ENCODE results near the gene UBE3B. TPM values are rescaled to one million over a fixed set of nuclear protein-coding genes. Genes with fewer than 3 reads are reported as not detected.
A peak's percentile ranks its signal among the peaks of the same experiment; 100 is the strongest.

Gene UBE3B
- polyA plus RNA-seq, 6 donors from 2014 or later: 19.8 to 30.1 (median 24.4) TPM

DNA sequence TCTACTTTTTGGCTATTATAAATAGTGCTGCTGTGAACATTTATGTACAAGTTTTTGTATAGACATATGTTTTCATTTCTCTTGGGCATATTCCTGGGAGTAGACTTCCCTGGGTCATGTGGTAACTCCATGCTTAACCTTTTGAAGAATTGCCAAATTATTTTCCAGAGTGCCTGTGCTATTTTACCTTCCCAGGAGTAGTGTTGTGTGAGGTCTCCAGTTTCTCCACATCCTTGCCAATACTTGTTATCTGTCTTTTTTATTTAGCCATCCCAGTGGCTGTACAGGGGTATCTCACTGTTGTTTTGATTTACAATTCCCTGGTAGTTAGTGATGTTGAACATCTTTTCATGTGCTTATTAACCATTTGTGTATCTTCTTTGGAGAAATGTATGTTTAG lies 18.9 kb downstream of the UBE3B start:
- Mint-ChIP-seq H3K4me3 (no peak overlapping the region), H3K4me1 (peaks cover 0 to 6% (median 0%) of the 10 kb centered on the region in 3 donors), H3K9me3 (peaks cover 0 to 4% (median 2%) of the 10 kb centered on the region in 7 donors), H3K36me3 (peaks cover 49 to 53% of the 10 kb centered on the region in 2 donors), H3K27ac (peak overlapping the region in 1 of 6 donors; percentile 45), H3K27me3 (no peaks in the 10 kb centered on the region)
- DNase-seq (no peak), ATAC-seq (ENCODE audit: low read depth in 2 of 2) (no peak)

DNA sequence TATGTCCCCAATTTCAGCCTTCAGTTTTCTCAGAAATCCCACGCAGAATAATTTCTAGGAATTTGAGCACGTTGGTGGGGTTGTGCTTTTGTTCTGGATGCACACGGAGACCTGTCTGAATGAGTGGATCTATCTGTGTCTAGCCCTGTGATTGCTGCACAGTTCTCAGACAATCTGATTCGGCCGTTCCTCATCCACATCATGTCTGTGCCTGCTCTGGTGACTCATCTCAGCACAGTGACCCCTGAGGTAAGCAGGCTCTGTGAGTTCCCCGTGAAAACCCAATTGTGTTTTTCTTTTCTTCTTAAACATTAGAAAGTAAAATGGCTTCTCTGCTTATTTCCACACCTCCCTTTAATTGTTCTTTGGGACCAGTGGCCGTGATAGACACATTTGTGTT lies 20.2 kb downstream of the UBE3B start:
- peak overlapping the region in 1 of 6 donors; percentile 14 for H3K27ac Mint-ChIP-seq
- H3K4me3 Mint-ChIP-seq: no peak overlapping the region
- H3K4me1 Mint-ChIP-seq: peaks cover 0 to 8% (median 0%) of the 10 kb centered on the region in 3 donors
- peaks cover 0 to 4% (median 2%) of the 10 kb centered on the region in 7 donors for H3K9me3 Mint-ChIP-seq
- ATAC-seq (ENCODE audit: low read depth in 2 of 2) (no peak), DNase-seq (no peak)
- H3K27me3 Mint-ChIP-seq: no peaks in the 10 kb centered on the region
- H3K36me3 Mint-ChIP-seq: peaks cover 46 to 52% of the 10 kb centered on the region in 2 donors

DNA sequence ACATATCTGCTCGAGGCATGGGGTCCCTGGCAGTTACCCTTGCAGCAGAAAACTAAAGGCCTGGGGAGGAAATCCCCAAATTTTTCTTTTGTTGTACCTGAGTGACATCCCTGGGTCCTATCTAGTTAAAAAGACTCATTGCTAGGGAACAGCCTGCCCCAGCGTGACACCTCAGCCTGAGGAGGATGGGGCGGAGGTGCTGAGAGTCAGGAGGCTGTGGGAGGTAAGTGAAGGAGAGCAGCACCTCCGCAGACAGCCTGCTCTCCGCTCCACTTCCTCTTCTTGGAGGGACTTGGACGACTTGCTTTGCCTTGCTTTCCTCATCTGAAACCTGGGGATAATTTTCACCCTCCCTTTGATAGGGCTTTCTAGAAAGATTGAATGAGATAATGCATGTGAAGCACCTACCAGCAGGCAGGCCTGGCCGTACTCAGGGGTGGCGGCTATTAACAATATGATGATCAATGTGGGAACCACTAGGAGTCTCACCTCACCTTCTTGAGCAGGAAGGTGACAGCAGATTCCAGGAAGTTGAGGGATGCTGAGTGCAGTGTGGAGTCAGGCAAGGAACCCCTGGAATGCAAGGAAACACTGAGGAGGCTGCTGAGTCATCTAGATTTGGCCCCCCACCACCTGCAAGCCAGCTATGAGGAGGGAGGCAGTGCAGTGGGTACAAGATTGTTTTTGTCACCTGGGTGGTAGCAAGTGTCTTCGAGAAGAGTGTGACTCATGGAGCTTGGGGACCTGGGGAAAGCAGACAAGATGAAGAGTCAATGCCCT lies 23.2 kb downstream of the UBE3B start:
- DNase-seq (no peak), ATAC-seq (ENCODE audit: low read depth in 2 of 2) (no peak)
- H3K27me3 Mint-ChIP-seq: no peaks in the 10 kb centered on the region
- H3K36me3 Mint-ChIP-seq: peaks cover 46 to 48% of the 10 kb centered on the region in 2 donors
- H3K4me3 Mint-ChIP-seq: no peak overlapping the region
- peaks cover 0 to 8% (median 0%) of the 10 kb centered on the region in 3 donors for H3K4me1 Mint-ChIP-seq
- peaks cover 0 to 4% (median 0%) of the 10 kb centered on the region in 7 donors for H3K9me3 Mint-ChIP-seq
- H3K27ac Mint-ChIP-seq: peak overlapping the region in 1 of 6 donors; percentile 32

DNA sequence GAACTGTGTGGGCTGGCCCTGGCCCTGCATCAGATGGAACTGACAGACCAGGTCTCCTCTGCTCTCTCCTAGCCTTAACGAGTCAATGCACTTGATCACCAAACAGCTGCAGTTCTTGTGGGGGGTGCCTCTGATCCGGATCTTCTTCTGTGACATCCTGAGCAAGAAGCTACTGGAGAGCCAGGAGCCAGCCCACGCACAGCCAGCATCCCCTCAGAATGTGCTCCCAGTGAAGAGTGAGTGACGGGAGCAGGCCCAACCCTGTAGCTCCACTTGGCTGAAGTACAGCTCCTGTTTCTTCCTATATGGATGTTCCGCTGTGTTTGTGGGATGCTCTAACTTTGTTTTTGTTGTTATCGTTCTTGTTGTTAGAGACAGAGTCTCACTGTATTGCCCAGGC lies 23.9 kb downstream of the UBE3B start:
- peak overlapping the region in 1 of 6 donors; percentile 32 for H3K27ac Mint-ChIP-seq
- no peak overlapping the region for H3K4me3 Mint-ChIP-seq
- no peaks in the 10 kb centered on the region for H3K27me3 Mint-ChIP-seq
- peaks cover 40 to 42% of the 10 kb centered on the region in 2 donors for H3K36me3 Mint-ChIP-seq
- H3K4me1 Mint-ChIP-seq: peaks cover 0 to 8% (median 0%) of the 10 kb centered on the region in 3 donors
- H3K9me3 Mint-ChIP-seq: no peaks in the 10 kb centered on the region
- ATAC-seq (ENCODE audit: low read depth in 2 of 2): no peak
- no peak for DNase-seq

DNA sequence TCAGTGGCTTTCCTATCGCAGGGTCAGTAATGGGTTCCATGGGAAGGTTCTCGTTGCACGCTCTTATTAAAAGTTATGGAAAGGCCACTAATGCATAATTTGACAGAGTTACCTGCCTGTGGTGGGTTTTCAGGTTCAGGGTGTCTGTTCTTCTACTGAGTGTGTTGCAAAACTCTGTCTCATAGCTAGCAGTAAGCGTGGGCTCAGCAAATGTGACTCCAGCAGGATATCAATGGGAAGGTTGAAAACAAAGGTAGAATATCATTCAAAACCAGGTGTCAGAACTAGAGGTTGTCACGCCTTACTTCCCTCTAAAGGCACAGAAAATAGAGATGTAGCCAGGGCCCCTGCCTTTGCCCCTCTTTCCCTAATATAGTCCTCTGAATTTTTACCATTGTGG lies 24.9 kb downstream of the UBE3B start:
- Mint-ChIP-seq H3K27me3 (no peaks in the 10 kb centered on the region), H3K27ac (peak overlapping the region in 1 of 6 donors; percentile 63), H3K36me3 (peaks cover 34 to 37% of the 10 kb centered on the region in 2 donors), H3K4me3 (no peak overlapping the region), H3K4me1 (peaks cover 0 to 8% (median 0%) of the 10 kb centered on the region in 3 donors), H3K9me3 (no peaks in the 10 kb centered on the region)
- ATAC-seq (ENCODE audit: low read depth in 2 of 2): no peak
- DNase-seq: no peak

DNA sequence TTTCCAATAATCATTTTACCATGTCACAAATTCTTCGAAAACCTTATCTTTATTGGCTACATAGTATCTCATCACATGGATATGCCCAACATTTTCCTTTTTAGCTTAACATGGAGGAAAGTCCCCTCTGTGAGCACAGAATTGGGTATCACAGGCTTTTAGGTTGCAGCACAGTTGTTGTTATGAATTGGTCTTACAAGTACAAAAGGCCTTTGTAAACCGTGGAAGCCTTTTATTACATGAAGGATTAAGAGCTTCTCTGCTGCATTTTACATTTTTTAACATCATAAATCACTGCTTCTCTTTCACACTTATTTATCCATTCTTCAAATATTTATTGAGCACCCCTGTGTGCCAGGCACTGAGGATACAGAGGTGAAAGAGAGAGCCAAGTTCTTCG lies 26.2 kb downstream of the UBE3B start:
- ATAC-seq (ENCODE audit: low read depth in 2 of 2) (no peak), DNase-seq (no peak)
- H3K27me3 Mint-ChIP-seq: no peaks in the 10 kb centered on the region
- no peak overlapping the region for H3K4me3 Mint-ChIP-seq
- peaks cover 0 to 8% (median 0%) of the 10 kb centered on the region in 3 donors for H3K4me1 Mint-ChIP-seq
- H3K9me3 Mint-ChIP-seq: no peaks in the 10 kb centered on the region
- H3K36me3 Mint-ChIP-seq: peaks cover 23 to 43% of the 10 kb centered on the region in 2 donors
- H3K27ac Mint-ChIP-seq: peak overlapping the region in 2 of 6 donors; percentile 22 to 52

DNA sequence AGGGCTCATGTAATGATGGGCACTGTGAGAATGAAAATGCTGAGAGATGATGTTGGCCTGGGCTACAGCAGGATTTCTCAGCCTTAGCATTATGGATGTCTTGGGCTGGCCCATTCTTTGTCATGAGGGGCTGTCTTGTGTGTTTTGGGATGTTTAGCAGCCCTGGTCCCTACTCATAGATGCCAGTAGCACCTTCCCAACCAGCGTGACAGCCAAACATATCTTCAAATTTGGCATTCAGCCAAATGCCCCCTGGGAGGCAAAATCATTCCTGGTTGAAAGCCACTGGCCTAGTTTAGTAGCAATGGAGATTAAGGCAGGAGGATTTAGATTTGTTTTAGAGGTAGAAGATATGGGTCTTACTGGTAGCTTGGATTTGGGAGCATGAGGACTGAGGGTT lies 26.6 kb downstream of the UBE3B start:
- H3K27ac Mint-ChIP-seq: peak overlapping the region in 1 of 6 donors; percentile 52
- peaks cover 23 to 45% of the 10 kb centered on the region in 2 donors for H3K36me3 Mint-ChIP-seq
- H3K9me3 Mint-ChIP-seq: no peaks in the 10 kb centered on the region
- DNase-seq (no peak), ATAC-seq (ENCODE audit: low read depth in 2 of 2) (no peak)
- H3K4me1 Mint-ChIP-seq: peaks cover 0 to 8% (median 0%) of the 10 kb centered on the region in 3 donors
- no peaks in the 10 kb centered on the region for H3K27me3 Mint-ChIP-seq
- no peak overlapping the region for H3K4me3 Mint-ChIP-seq

DNA sequence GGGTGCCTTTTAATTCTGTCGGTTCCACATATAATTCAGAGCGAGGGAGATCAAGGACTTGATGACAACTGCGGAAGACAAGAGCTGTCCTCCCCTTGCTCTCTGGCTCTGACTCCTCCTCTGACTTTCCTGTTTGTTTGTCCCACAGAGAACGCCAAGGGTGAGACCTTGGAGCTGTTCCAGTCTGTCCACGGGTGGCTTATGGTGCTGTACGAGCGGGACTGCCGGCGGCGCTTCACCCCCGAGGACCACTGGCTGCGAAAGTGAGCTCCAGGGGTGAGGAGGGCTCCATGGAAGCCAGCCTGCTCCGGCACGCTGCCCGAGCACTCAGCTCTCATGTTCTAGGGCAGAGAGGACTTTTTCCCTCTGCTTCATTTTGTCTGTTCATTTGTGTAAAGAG lies 32.8 kb downstream of the UBE3B start:
- Mint-ChIP-seq H3K4me3 (no peak overlapping the region), H3K9me3 (no peaks in the 10 kb centered on the region), H3K4me1 (peaks cover 3 to 5% (median 5%) of the 10 kb centered on the region in 3 donors), H3K27ac (no peak overlapping the region), H3K27me3 (no peaks in the 10 kb centered on the region), H3K36me3 (peaks cover 48 to 71% of the 10 kb centered on the region in 2 donors)
- ATAC-seq (ENCODE audit: low read depth in 2 of 2) (no peak), DNase-seq (no peak)

DNA sequence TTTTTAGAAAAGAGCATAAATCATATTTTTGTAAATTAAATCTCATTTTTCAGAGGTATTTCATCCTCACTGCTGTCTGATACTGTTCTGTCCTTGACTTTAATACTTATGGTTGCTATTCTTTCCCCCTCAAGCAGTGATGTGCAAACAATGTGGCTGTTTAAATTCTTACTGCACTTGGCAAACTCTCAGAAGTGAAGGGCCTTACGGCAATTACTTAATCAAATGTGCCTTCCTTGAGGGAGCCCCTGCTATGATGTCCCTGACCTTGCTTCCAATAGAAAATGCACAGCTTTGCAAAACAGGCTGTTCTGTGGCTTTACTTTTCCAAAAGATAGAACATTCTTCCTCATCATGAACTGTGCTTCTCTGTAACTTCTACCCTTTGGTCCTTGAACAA lies 35.2 kb downstream of the UBE3B start:
- H3K9me3 Mint-ChIP-seq: no peaks in the 10 kb centered on the region
- H3K27me3 Mint-ChIP-seq: no peaks in the 10 kb centered on the region
- H3K4me3 Mint-ChIP-seq: no peak overlapping the region
- peak overlapping the region in 2 of 6 donors; percentile 58 to 75 for H3K27ac Mint-ChIP-seq
- peaks cover 53 to 68% of the 10 kb centered on the region in 2 donors for H3K36me3 Mint-ChIP-seq
- H3K4me1 Mint-ChIP-seq: peaks cover 3 to 5% (median 5%) of the 10 kb centered on the region in 3 donors
- ATAC-seq (ENCODE audit: low read depth in 2 of 2) (no peak), DNase-seq (no peak)

DNA sequence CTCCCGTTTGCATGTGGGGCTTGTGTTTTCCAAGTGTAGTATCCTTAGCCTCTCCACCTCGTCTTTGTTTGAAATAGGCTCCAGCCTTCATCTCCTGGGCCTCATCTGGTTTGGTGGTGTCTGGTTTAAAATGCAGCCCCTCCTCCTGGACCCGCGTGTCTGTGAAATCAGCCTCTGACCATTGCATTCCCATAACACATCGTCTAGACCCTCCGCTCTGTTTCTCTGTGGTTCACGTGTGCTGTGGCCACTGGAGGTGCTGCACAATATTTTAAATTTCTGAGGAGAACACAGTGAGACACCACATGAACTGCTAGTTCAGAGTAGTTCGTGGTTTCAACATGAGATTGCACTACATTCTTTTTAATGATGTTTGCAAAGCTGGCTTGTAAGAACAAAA lies 35.6 kb downstream of the UBE3B start:
- peaks cover 3 to 5% (median 5%) of the 10 kb centered on the region in 3 donors for H3K4me1 Mint-ChIP-seq
- H3K27me3 Mint-ChIP-seq: no peaks in the 10 kb centered on the region
- H3K9me3 Mint-ChIP-seq: no peaks in the 10 kb centered on the region
- no peak for DNase-seq
- peaks cover 57 to 72% of the 10 kb centered on the region in 2 donors for H3K36me3 Mint-ChIP-seq
- H3K27ac Mint-ChIP-seq: peak overlapping the region in 2 of 6 donors; percentile 58 to 75
- no peak overlapping the region for H3K4me3 Mint-ChIP-seq
- no peak for ATAC-seq (ENCODE audit: low read depth in 2 of 2)

DNA sequence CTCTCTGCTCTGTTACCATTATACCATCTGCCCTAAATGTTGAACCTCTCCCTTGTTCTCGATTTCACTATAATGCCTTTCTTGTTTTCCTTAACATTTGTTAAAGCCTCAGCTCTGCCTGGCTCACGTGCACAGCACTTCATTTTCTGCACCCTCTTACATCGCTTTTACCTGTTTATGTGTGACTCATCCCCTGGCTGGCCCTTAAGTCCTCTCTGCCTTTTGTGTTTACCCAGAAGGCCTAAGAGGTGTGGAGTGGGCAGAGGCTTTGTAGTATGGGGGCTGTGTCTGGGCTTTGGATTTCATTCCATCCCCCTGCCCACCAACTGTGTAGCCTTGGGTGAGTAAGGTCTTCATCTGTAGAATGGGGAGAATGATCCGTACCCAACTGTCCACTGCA lies 36.5 kb downstream of the UBE3B start:
- H3K4me3 Mint-ChIP-seq: no peak overlapping the region
- H3K27me3 Mint-ChIP-seq: no peaks in the 10 kb centered on the region
- H3K9me3 Mint-ChIP-seq: no peaks in the 10 kb centered on the region
- ATAC-seq (ENCODE audit: low read depth in 2 of 2) (no peak), DNase-seq (no peak)
- peaks cover 3 to 8% (median 5%) of the 10 kb centered on the region in 3 donors for H3K4me1 Mint-ChIP-seq
- peak overlapping the region in 1 of 6 donors; percentile 62 for H3K27ac Mint-ChIP-seq
- H3K36me3 Mint-ChIP-seq: peaks cover 59 to 71% of the 10 kb centered on the region in 2 donors

DNA sequence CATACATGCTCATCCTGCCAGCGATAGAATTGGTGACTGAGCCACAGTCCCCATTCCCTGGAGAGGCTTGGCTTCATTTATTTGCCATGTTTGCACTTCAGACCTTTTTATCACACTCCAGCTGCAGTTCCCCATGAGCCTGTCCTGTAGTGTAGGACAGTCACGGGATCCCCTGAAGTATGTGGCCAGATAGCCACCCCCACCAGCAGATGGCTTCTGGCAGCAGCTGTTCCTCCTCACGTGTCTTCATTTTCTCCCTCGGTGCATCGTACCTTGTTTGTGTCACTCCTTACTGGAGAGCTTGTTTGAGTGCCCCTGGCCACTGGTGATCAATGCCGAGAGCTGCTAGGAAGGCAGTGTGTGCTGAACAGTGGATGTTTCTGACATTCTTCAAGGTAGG lies 40.2 kb downstream of the UBE3B start:
- Mint-ChIP-seq H3K36me3 (peaks cover 33 to 48% of the 10 kb centered on the region in 2 donors), H3K27ac (no peak overlapping the region), H3K9me3 (no peaks in the 10 kb centered on the region), H3K27me3 (no peaks in the 10 kb centered on the region), H3K4me3 (no peak overlapping the region), H3K4me1 (peaks cover 3 to 8% (median 5%) of the 10 kb centered on the region in 3 donors)
- no peak for DNase-seq
- ATAC-seq (ENCODE audit: low read depth in 2 of 2): no peak

DNA sequence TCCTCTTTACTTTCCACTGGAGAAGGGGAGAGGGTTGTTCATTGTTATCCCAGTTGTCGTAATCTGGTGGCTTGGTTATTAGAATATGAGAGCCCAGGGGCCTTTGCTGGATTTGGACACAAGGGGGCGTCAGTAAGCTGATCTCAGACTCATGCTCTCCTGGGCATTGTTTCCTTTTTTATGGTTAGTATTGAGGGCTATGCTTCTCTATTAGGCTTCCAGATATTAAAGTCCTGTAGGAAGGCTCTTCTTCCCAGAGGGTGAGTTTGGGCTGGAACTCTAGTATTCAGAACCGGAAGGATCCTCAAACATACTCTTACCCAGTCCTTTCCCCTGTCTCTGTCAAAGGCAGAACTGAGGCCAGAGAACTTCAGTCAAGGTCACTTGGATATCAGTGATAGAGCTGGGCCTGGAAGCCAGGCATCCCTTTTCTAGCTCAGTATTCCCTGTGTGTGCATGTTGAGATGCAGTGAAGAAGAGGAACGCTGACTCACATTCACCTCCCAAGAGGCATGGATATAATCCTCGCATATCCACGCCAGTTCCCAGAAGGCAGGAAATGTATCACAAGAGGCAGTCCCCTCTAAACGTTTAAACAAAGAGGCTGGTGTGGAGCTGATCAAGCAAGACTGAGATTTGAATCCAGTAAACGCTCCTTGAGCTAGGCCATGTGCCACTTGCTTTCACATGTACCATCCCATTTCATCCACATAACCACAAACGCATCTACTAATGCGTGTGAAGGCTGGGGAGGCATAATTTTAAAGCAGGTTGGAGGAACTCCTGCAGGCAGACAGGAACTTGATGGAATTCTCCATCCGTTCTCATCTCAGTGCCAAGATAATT lies 41.6 kb downstream of the UBE3B start:
- Mint-ChIP-seq H3K27ac (peak overlapping the region in 2 of 6 donors; percentile 27 to 57), H3K27me3 (no peaks in the 10 kb centered on the region), H3K4me1 (peaks cover 3 to 8% (median 5%) of the 10 kb centered on the region in 3 donors), H3K9me3 (no peaks in the 10 kb centered on the region), H3K36me3 (peaks cover 23 to 43% of the 10 kb centered on the region in 2 donors), H3K4me3 (no peak overlapping the region)
- ATAC-seq (ENCODE audit: low read depth in 2 of 2) (peak; percentile 27 to 39), DNase-seq (peak; percentile 31)

All from naive B cell (primary cell).